ENCODE data around the gene ZCCHC8.

- TF ChIP-seq CTCF (optimal IDR thresholded peaks at IDR 0.05 in 1 of 3, IDR thresholded peaks at IDR 0.05 in 1 of 3, conservative IDR thresholded peaks at IDR 0.05 in 1 of 3; ENCODE audit: extremely low read depth in 1 of 3, insufficient read depth in 2 of 3, low read length in 3 of 3) (no peak), EZH2 (IDR thresholded peaks at IDR 0.05; ENCODE audit: low read length) (no peak)
These were observed 63.0 kb downstream of the ZCCHC8 start for GRCh38 chr12:122437656-122438121.
